Measurements from ENCODE around the gene ACER3.
A peak's percentile ranks its signal among the peaks of the same experiment; 100 is the strongest.
"Not testable (repeated sequence)": the region's sequence is repeated elsewhere in the genome, so short reads cannot be mapped to it uniquely, and the experiment has no call there.

Gene ACER3

GRCh38 chr11:77042111-77042726 is 181.5 kb downstream of the ACER3 start:
- no peak for DNase-seq

GRCh38 chr11:77044356-77044755 is 183.6 kb downstream of the ACER3 start:
- no peak for DNase-seq

- no peak for DNase-seq
Measured at GRCh38 chr11:77044886-77045285, 184.2 kb downstream of the ACER3 start.

- peak; percentile 54 for DNase-seq
Measured at GRCh38 chr11:77046060-77046501, 185.4 kb downstream of the ACER3 start.

GRCh38 chr11:77047007-77047927 is 186.5 kb downstream of the ACER3 start:
- peak; percentile 89 for DNase-seq

GRCh38 chr11:77047928-77048446 is 187.3 kb downstream of the ACER3 start:
- DNase-seq: not testable (repeated sequence)

GRCh38 chr11:77049026-77049425 is 188.3 kb downstream of the ACER3 start:
- no peak for DNase-seq

- no peak for DNase-seq
Measured at GRCh38 chr11:77051511-77051910, 190.8 kb downstream of the ACER3 start.

GRCh38 chr11:77052518-77052917 is 191.8 kb downstream of the ACER3 start:
- no peak for DNase-seq

GRCh38 chr11:77053217-77054015 is 192.7 kb downstream of the ACER3 start:
- DNase-seq: no peak

- no peak for DNase-seq
Measured at GRCh38 chr11:77054084-77054483, 193.4 kb downstream of the ACER3 start.

- no peak for DNase-seq
Measured at GRCh38 chr11:77055101-77055561, 194.4 kb downstream of the ACER3 start.

- no peak for DNase-seq
Measured at GRCh38 chr11:77055913-77056312, 195.2 kb downstream of the ACER3 start.

- DNase-seq: no peak
Measured at GRCh38 chr11:77056814-77057402, 196.2 kb downstream of the ACER3 start.

- DNase-seq: no peak
Measured at GRCh38 chr11:77057938-77058474, 197.3 kb downstream of the ACER3 start.

GRCh38 chr11:77058900-77059299 is 198.2 kb downstream of the ACER3 start:
- no peak for DNase-seq

- no peak for DNase-seq
Measured at GRCh38 chr11:77059806-77060205, 199.1 kb downstream of the ACER3 start.

- DNase-seq: no peak
Measured at GRCh38 chr11:77060234-77060633, 199.5 kb downstream of the ACER3 start.

- DNase-seq: not testable (repeated sequence)
Measured at GRCh38 chr11:77061258-77061657, 200.5 kb downstream of the ACER3 start.

- DNase-seq: no peak
Measured at GRCh38 chr11:77062924-77063323, 202.2 kb downstream of the ACER3 start.

GRCh38 chr11:77063407-77063806 is 202.7 kb downstream of the ACER3 start:
- no peak for DNase-seq

- DNase-seq: no peak
Measured at GRCh38 chr11:77063861-77064260, 203.1 kb downstream of the ACER3 start.
